GM12875 (cell line): ENCODE data around the gene HOXC6.

ENCODE experiments used
- H3K4me3 ChIP-seq: one replicate; pipeline ENCODE4 v1.5.1; 2011; ENCODE audit warnings: low read depth, low read length, control low read depth
- TF ChIP-seq, protein P1 (sequence below): IDR thresholded peaks from 2 replicates; pipeline ENCODE4 v1.5.1; 2011; ENCODE audit warnings: low read depth, mild to moderate bottlenecking, control low read depth, inconsistent platforms, low read length, moderate library complexity, borderline replicate concordance; ENCODE audit not compliant: insufficient read depth

Gene HOXC6

GRCh38 chr12:54010053-54010971 lies 17.9 kb upstream of the HOXC6 start:
- TF ChIP-seq, protein P1, sequence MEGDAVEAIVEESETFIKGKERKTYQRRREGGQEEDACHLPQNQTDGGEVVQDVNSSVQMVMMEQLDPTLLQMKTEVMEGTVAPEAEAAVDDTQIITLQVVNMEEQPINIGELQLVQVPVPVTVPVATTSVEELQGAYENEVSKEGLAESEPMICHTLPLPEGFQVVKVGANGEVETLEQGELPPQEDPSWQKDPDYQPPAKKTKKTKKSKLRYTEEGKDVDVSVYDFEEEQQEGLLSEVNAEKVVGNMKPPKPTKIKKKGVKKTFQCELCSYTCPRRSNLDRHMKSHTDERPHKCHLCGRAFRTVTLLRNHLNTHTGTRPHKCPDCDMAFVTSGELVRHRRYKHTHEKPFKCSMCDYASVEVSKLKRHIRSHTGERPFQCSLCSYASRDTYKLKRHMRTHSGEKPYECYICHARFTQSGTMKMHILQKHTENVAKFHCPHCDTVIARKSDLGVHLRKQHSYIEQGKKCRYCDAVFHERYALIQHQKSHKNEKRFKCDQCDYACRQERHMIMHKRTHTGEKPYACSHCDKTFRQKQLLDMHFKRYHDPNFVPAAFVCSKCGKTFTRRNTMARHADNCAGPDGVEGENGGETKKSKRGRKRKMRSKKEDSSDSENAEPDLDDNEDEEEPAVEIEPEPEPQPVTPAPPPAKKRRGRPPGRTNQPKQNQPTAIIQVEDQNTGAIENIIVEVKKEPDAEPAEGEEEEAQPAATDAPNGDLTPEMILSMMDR = no peak
- no peak overlapping the region for H3K4me3 ChIP-seq

GRCh38 chr12:54010972-54011664 lies 17.1 kb upstream of the HOXC6 start:
- TF ChIP-seq, protein P1 = no peak
- H3K4me3 ChIP-seq = no peak overlapping the region

GRCh38 chr12:54011665-54012532 lies 16.3 kb upstream of the HOXC6 start:
- TF ChIP-seq, protein P1 = no peak
- H3K4me3 ChIP-seq = no peak overlapping the region

DNA sequence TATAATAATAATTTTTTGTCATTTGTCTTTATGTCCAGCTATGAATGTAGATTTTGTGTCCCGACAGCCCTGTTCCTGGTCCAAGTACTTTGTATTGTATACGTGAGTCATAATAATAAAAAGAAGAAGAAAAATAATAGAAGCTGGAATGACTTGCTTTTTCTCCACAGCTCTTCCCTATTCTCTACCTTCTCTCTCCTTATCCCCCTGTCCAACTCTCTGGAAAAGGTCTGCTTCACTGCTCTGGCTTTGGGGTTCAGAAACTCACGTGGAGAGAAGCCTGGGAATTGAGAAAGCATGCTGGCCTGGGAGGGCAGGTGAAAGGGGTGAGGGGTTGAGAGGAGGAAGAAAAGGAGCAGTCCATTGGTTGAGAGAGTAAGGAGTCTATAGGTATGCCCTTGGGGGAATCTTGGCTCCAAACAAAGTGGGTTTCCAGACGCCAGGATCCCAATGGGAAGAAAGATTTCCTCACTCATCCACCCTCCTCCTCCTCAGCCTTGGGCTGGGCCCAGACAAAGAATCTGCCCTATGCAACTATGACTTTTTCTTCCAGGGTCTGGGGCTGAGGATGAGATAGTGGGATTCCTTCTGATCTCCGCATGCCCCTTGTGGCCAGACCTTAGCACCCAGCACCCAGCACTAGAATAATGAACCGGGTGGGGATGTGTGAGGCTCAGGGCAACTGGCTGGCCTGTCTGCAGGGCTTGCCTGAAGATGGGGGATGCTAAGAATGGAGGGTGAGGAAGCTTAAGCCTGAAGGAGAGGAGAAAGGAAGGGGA lies 15.4 kb upstream of the HOXC6 start:
- H3K4me3 ChIP-seq = no peak overlapping the region

GRCh38 chr12:54014377-54015017 lies 13.7 kb upstream of the HOXC6 start:
- no peak overlapping the region for H3K4me3 ChIP-seq
- TF ChIP-seq, protein P1 = no peak

More for the DNA sequence above, 15.4 kb upstream of the HOXC6 start:
- TF ChIP-seq, protein P1 = peak; percentile 24; the same call in 1 of the 2 replicates
